AG09319 (cell line): Measurements from ENCODE around the gene HSD17B7.
"Not testable (repeated sequence)": the region's sequence is repeated elsewhere in the genome, so short reads cannot be mapped to it uniquely, and the experiment has no call there.

Source experiments
- DNase-seq: peaks from one replicate; pipeline ENCODE4 v3.0.0-alpha.2; 2010; ENCODE audit warnings: low read depth; ENCODE audit errors: extremely low read depth
- TF ChIP-seq, protein P1 (sequence below): IDR thresholded peaks from 2 replicates; pipeline ENCODE4 v1.5.1; 2011; ENCODE audit warnings: low read depth, mild to moderate bottlenecking, inconsistent platforms, low read length, moderate library complexity

HSD17B7 gene

GRCh38 chr1:162757476-162757875, 33.0 kb upstream of the HSD17B7 start:
- TF ChIP-seq, protein P1, sequence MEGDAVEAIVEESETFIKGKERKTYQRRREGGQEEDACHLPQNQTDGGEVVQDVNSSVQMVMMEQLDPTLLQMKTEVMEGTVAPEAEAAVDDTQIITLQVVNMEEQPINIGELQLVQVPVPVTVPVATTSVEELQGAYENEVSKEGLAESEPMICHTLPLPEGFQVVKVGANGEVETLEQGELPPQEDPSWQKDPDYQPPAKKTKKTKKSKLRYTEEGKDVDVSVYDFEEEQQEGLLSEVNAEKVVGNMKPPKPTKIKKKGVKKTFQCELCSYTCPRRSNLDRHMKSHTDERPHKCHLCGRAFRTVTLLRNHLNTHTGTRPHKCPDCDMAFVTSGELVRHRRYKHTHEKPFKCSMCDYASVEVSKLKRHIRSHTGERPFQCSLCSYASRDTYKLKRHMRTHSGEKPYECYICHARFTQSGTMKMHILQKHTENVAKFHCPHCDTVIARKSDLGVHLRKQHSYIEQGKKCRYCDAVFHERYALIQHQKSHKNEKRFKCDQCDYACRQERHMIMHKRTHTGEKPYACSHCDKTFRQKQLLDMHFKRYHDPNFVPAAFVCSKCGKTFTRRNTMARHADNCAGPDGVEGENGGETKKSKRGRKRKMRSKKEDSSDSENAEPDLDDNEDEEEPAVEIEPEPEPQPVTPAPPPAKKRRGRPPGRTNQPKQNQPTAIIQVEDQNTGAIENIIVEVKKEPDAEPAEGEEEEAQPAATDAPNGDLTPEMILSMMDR = no peak
- DNase-seq = no peak

DNA sequence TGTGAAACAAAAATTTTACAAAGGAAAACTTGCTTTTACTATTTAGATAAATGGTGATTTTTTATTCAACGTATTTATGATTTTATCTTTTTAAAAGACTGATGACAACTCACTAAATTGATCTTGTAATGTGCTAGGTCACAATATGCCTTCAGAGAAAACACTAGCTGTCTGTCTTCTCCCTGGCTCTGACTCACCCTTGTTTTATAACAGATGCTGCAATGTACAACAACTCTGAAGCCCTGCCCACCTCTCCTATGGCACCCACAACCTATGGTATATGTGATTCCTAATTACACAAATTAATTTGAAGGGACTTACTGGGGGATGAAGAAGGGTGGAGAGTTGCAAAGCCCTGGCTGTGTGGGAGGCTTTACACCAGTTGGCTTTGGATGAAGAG, 24.7 kb upstream of the HSD17B7 start:
- TF ChIP-seq, protein P1 = no peak
- DNase-seq = no peak

DNA sequence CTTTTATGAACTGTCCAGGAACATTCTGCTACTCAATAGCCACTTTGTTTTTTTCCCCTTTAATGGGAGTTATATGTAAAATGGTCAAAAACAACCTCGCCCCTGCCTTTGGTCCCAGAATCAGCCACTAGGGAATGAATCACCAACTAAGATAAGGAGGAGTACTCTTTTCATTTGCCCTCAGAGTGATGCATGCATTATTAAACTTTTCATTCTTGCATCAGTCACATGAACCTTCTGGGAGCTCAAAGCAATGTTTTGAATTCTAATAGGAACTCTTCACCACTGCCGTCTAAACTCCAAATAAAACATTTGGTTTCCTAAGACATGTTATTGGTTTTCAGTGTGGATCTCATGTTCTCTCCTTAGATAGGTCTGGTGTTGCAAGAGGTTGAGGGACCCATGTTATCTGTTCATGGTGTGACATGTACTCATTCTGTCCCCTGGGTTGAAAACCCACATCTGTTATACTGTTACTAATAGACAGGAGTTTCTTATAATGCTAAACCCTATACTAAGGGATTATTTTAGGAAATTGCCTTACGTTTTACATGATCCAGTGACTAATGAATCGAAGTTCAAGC, 17.8 kb upstream of the HSD17B7 start:
- TF ChIP-seq, protein P1 = no peak
- DNase-seq = no peak

GRCh38 chr1:162774007-162774406, 16.5 kb upstream of the HSD17B7 start:
- no peak for DNase-seq
- TF ChIP-seq, protein P1 = no peak

DNA sequence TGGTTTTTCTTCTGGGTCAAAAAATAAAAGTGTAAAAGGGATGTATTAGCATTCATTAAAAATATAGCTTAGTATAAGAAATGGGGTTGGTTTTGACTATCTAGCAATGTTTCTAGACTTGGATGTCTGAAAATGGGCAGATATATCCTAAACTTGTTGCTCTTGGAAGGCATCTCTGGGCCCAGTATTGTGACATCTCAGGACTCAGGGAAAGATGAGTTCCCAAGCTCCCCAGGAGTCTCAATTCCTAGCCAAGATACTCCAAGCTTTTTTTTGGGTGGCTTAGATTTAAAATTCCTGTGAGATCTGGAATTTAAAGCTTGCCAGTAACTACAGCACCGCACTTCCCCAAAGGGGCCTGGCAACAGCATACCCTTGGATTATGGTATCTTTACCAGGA, 11.5 kb upstream of the HSD17B7 start:
- no peak for DNase-seq

DNA sequence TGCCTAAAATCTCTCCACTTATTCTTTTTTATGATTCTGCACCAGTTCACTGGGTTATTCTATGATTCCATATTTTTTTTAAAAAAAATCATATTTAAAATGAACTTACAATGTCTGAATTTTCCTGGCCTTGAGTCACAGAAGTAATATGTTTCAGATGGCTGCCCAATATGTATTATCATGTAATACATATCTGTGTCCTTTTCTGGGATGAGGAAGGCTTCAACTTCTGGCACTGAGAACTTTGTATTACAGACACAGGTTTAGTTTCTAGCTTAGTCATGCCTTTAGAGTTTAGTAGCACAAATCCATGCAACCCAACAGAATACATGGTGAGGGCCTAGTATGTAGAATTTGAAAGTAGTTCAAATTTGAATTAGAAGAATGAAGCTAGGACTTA, 7.8 kb upstream of the HSD17B7 start:
- DNase-seq = no peak
- TF ChIP-seq, protein P1 = no peak

More for the DNA sequence above, 11.5 kb upstream of the HSD17B7 start:
- TF ChIP-seq, protein P1 = no peak

- not testable (repeated sequence) for DNase-seq
Observed at GRCh38 chr1:162784926-162785325, 5.6 kb upstream of the HSD17B7 start.

GRCh38 chr1:162788783-162789182, 1.7 kb upstream of the HSD17B7 start:
- not testable (repeated sequence) for DNase-seq

- DNase-seq = not testable (repeated sequence)
Observed at GRCh38 chr1:162790985-162791357, 469 bp downstream of the HSD17B7 start.

DNA sequence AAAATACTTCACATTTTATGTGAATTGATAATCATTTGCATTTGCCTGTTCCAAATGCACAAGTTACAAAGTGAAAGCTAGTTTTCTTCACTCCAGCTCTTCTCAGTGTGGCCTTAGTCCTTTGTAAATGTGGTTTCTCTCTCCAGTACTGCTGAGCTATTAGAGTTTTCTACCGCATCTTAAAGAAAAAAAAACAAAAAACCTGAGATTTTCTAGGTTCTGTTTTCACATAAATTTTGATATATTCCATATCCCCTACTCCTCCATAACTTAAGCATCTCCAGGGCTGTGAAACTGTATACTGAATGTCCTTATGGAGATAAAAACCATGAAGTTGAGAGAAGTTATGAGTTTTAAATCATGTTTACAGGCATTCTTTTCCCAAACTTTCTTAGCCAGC, 3.8 kb downstream of the HSD17B7 start:
- not testable (repeated sequence) for DNase-seq

DNA sequence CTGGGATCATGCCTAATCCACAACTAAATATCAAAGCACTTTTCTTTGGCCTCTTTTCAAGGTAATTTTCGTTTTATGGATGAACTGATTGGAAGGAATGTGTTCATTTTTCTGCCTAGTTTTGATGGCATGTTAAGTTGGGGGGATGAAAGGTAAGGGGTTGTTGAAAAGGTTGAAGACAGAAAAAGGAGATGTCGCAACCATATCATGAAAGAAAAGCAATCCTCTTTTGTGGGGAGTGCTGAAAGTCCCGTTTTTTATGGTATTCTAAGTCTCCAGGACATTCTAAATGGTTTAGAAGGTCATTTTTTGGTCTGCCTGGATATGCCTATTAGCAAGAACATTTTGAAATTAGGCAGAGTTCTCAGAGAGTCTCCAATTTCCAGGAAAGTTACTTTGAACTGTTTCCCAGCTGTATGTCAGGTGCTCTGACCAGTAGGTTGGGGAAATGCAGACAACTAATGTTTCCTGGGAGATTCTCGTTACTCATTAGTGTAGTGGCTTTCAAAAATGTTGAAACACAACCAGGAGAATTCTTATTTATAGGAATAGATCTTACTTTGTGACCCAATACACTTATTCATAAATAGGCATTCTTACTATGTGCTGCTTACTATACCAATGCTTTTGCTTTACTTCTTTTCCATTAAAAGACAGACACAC, 6.2 kb downstream of the HSD17B7 start:
- not testable (repeated sequence) for DNase-seq
